Measurements from ENCODE around the gene PRSS50. TPM values are rescaled to one million over a fixed set of nuclear protein-coding genes. Genes with fewer than 3 reads are reported as not detected.

Gene PRSS50
- total and polyA plus RNA-seq, 2 donors (not counting 3 experiments of a cell fraction or from before 2014, with no cell fraction given), result not detected

GRCh38 chr3:46690798-46691197 is 26.9 kb downstream of the PRSS50 start:
- no peaks in the 10 kb centered on the region for H3K79me2 ChIP-seq (ENCODE audit: control insufficient read depth, insufficient read depth, low read length)
- H3K27me3 ChIP-seq (ENCODE audit: control insufficient read depth in 2 of 2, insufficient read depth in 2 of 2, low read length in 2 of 2), result no peaks in the 10 kb centered on the region
- no peaks in the 10 kb centered on the region for H3K36me3 ChIP-seq (ENCODE audit: control insufficient read depth in 2 of 2, extremely low read depth in 1 of 2, insufficient read depth in 2 of 2, low read length in 2 of 2)
- no peak for DNase-seq (ENCODE audit: low read depth, low spot score)
- dilution Hi-C loops (cut with MboI; ENCODE audit: extremely low pct_ligation_motif_present, low sequenced_read_pairs), result no loop called here
- no peak for FAIRE-seq
- ChIA-PET CTCF (no interaction called here), POLR2A (no interaction called here)
- H3K9me3 ChIP-seq (replicated peaks; ENCODE audit: control insufficient read depth, insufficient read depth, low read length), result no peaks in the 10 kb centered on the region
- H3K9me1 ChIP-seq (replicated peaks; ENCODE audit: control insufficient read depth, extremely low read depth, insufficient read depth, low read length), result no peaks in the 10 kb centered on the region
- H3K4me1 ChIP-seq (ENCODE audit: control insufficient read depth, extremely low read depth, insufficient read depth, low read length), result peaks cover 17% of the 10 kb centered on the region
- H3K9ac ChIP-seq (replicated peaks; ENCODE audit: extremely low read depth, insufficient read depth, low read length), result no peak overlapping the region
- no peak overlapping the region for H2AFZ ChIP-seq (ENCODE audit: low read depth, low read length)
- H3K4me3 ChIP-seq (replicated peaks in 1 of 3; ENCODE audit: insufficient read depth in 1 of 3, low read depth in 1 of 3, low read length in 3 of 3), result no peak overlapping the region
- H3K4me2 ChIP-seq (ENCODE audit: insufficient read depth, low read length), result no peak overlapping the region
- H4K20me1 ChIP-seq (replicated peaks; ENCODE audit: control insufficient read depth, extremely low read depth, insufficient read depth, low read length), result no peaks in the 10 kb centered on the region
- BruUV-seq (replicated peaks), result no TSS peak
- H3K27ac ChIP-seq (ENCODE audit: insufficient read depth, low read depth, low read length), result no peak overlapping the region
- TF ChIP-seq POLR2A (IDR thresholded peaks at IDR 0.05; ENCODE audit: low read depth, low read length) (no peak), MYC (IDR thresholded peaks at IDR 0.05; ENCODE audit: low read depth, low read length) (no peak), GATA2 (IDR thresholded peaks at IDR 0.05; ENCODE audit: insufficient read depth, insufficient read length, low read depth, low read length) (no peak), FOS (IDR thresholded peaks at IDR 0.05; ENCODE audit: borderline replicate concordance, insufficient read depth, low read length) (no peak)
- TF ChIP-seq, protein P1, sequence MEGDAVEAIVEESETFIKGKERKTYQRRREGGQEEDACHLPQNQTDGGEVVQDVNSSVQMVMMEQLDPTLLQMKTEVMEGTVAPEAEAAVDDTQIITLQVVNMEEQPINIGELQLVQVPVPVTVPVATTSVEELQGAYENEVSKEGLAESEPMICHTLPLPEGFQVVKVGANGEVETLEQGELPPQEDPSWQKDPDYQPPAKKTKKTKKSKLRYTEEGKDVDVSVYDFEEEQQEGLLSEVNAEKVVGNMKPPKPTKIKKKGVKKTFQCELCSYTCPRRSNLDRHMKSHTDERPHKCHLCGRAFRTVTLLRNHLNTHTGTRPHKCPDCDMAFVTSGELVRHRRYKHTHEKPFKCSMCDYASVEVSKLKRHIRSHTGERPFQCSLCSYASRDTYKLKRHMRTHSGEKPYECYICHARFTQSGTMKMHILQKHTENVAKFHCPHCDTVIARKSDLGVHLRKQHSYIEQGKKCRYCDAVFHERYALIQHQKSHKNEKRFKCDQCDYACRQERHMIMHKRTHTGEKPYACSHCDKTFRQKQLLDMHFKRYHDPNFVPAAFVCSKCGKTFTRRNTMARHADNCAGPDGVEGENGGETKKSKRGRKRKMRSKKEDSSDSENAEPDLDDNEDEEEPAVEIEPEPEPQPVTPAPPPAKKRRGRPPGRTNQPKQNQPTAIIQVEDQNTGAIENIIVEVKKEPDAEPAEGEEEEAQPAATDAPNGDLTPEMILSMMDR (IDR thresholded peaks at IDR 0.05; ENCODE audit: extremely low read depth in 1 of 2, insufficient read depth in 1 of 2, low read depth in 1 of 2, low read length in 2 of 2), result no peak
- intact Hi-C loops (cut with micrococcal nuclease), result no loop called here

DNA sequence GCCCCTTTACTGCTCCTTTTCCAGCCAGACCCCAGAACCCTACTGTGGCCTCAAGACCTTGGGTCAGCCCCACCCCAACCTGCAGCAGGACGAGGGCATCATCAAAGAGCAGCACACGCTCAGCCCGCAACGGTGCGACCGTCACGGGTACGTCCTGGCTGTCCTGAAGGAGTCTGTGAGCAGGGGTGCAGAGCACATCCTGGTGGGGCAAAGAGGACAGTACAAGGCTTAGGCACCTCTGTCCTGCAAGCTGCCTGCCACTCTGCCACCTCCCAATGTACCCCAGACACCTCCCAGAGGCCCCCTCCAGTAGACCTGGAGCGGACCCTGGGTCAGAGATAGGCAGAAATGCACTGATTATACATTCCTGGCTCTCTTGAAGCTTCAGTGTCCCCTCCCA is 32.2 kb downstream of the PRSS50 start:
- H3K9me1 ChIP-seq (replicated peaks; ENCODE audit: control insufficient read depth, extremely low read depth, insufficient read depth, low read length), result no peaks in the 10 kb centered on the region
- ChIA-PET CTCF (no interaction called here), POLR2A (no interaction called here)
- dilution Hi-C loops (cut with MboI; ENCODE audit: extremely low pct_ligation_motif_present, low sequenced_read_pairs), result no loop called here
- no peak overlapping the region for H3K27ac ChIP-seq (ENCODE audit: insufficient read depth, low read depth, low read length)
- BruUV-seq (replicated peaks), result no TSS peak
- no peak for DNase-seq (ENCODE audit: low read depth, low spot score)
- no peaks in the 10 kb centered on the region for H3K4me1 ChIP-seq (ENCODE audit: control insufficient read depth, extremely low read depth, insufficient read depth, low read length)
- H3K79me2 ChIP-seq (ENCODE audit: control insufficient read depth, insufficient read depth, low read length), result no peaks in the 10 kb centered on the region
- no peaks in the 10 kb centered on the region for H4K20me1 ChIP-seq (replicated peaks; ENCODE audit: control insufficient read depth, extremely low read depth, insufficient read depth, low read length)
- no peak for TF ChIP-seq JUN (IDR thresholded peaks at IDR 0.05; ENCODE audit: borderline replicate concordance, insufficient read depth, insufficient read length, low read depth)
- no peak overlapping the region for H2AFZ ChIP-seq (ENCODE audit: low read depth, low read length)
- H3K4me2 ChIP-seq (ENCODE audit: insufficient read depth, low read length), result no peak overlapping the region
- no peak for FAIRE-seq
- intact Hi-C loops (cut with micrococcal nuclease), result no loop called here
- H3K9ac ChIP-seq (replicated peaks; ENCODE audit: extremely low read depth, insufficient read depth, low read length), result no peak overlapping the region
- H3K36me3 ChIP-seq (ENCODE audit: control insufficient read depth in 2 of 2, extremely low read depth in 1 of 2, insufficient read depth in 2 of 2, low read length in 2 of 2), result no peaks in the 10 kb centered on the region
- H3K9me3 ChIP-seq (replicated peaks; ENCODE audit: control insufficient read depth, insufficient read depth, low read length), result no peaks in the 10 kb centered on the region
- H3K4me3 ChIP-seq (replicated peaks in 1 of 3; ENCODE audit: insufficient read depth in 1 of 3, low read depth in 1 of 3, low read length in 3 of 3), result no peak overlapping the region
- no peaks in the 10 kb centered on the region for H3K27me3 ChIP-seq (ENCODE audit: control insufficient read depth in 2 of 2, insufficient read depth in 2 of 2, low read length in 2 of 2)

All from endothelial cell of umbilical vein (primary cell).